ENCODE measurements around the gene PROSER2.

The PROSER2 gene

GRCh38 chr10:11799736-11800080 lies 23.4 kb upstream of the PROSER2 start:
- DNase-seq (ENCODE audit: low read depth in 2 of 2) = no peak

GRCh38 chr10:11804336-11804735 lies 18.8 kb upstream of the PROSER2 start:
- no peak for DNase-seq (ENCODE audit: low read depth in 2 of 2)

GRCh38 chr10:11805792-11806191 lies 17.4 kb upstream of the PROSER2 start:
- no peak for DNase-seq (ENCODE audit: low read depth in 2 of 2)

- DNase-seq (ENCODE audit: low read depth in 2 of 2) = no peak
Observed at GRCh38 chr10:11806706-11807105, 16.4 kb upstream of the PROSER2 start.

- no peak for DNase-seq (ENCODE audit: low read depth in 2 of 2)
Observed at GRCh38 chr10:11808808-11809207, 14.3 kb upstream of the PROSER2 start.

- no peak for DNase-seq (ENCODE audit: low read depth in 2 of 2)
Observed at GRCh38 chr10:11810313-11810766, 12.8 kb upstream of the PROSER2 start.

GRCh38 chr10:11810973-11811372 lies 12.2 kb upstream of the PROSER2 start:
- DNase-seq (ENCODE audit: low read depth in 2 of 2) = no peak

- no peak for DNase-seq (ENCODE audit: low read depth in 2 of 2)
Observed at GRCh38 chr10:11813177-11813576, 10.0 kb upstream of the PROSER2 start.

GRCh38 chr10:11813855-11814567 lies 9.1 kb upstream of the PROSER2 start:
- DNase-seq (ENCODE audit: low read depth in 2 of 2) = no peak

GRCh38 chr10:11819027-11819426 lies 4.1 kb upstream of the PROSER2 start:
- DNase-seq (ENCODE audit: low read depth in 2 of 2) = no peak

- no peak for DNase-seq (ENCODE audit: low read depth in 2 of 2)
Observed at GRCh38 chr10:11822026-11822756, 965 bp upstream of the PROSER2 start.

- DNase-seq (ENCODE audit: low read depth in 2 of 2) = no peak
Observed at GRCh38 chr10:11822809-11823121, 391 bp upstream of the PROSER2 start.

- DNase-seq (ENCODE audit: low read depth in 2 of 2) = no peak
Observed at GRCh38 chr10:11823989-11824346, 812 bp downstream of the PROSER2 start.

GRCh38 chr10:11824376-11824775 lies 1.2 kb downstream of the PROSER2 start:
- DNase-seq (ENCODE audit: low read depth in 2 of 2) = no peak

GRCh38 chr10:11824825-11825224 lies 1.7 kb downstream of the PROSER2 start:
- DNase-seq (ENCODE audit: low read depth in 2 of 2) = no peak

- DNase-seq (ENCODE audit: low read depth in 2 of 2) = no peak
Observed at GRCh38 chr10:11825796-11826414, 2.7 kb downstream of the PROSER2 start.

GRCh38 chr10:11827006-11827405 lies 3.9 kb downstream of the PROSER2 start:
- DNase-seq (ENCODE audit: low read depth in 2 of 2) = no peak

- no peak for DNase-seq (ENCODE audit: low read depth in 2 of 2)
Observed at GRCh38 chr10:11827414-11827813, 4.3 kb downstream of the PROSER2 start.

GRCh38 chr10:11828682-11829284 lies 5.6 kb downstream of the PROSER2 start:
- DNase-seq (ENCODE audit: low read depth in 2 of 2) = no peak

GRCh38 chr10:11830836-11831519 lies 7.8 kb downstream of the PROSER2 start:
- no peak for DNase-seq (ENCODE audit: low read depth in 2 of 2)

- no peak for DNase-seq (ENCODE audit: low read depth in 2 of 2)
Observed at GRCh38 chr10:11831520-11831951, 8.4 kb downstream of the PROSER2 start.

GRCh38 chr10:11832042-11832441 lies 8.9 kb downstream of the PROSER2 start:
- no peak for DNase-seq (ENCODE audit: low read depth in 2 of 2)
